GM12874 (cell line): ENCODE measurements around the gene COL5A1.

Source experiments
- CTCF ChIP-seq: IDR thresholded peaks from 2 replicates; pipeline ENCODE4 v1.5.1; 2011; ENCODE audit warnings: low read depth, mild to moderate bottlenecking, control low read depth, low read length, moderate library complexity; ENCODE audit not compliant: insufficient read depth

The COL5A1 gene

GRCh38 chr9:134628354-134628736, 13.3 kb upstream of the COL5A1 start:
- no peak for TF ChIP-seq CTCF

GRCh38 chr9:134629061-134629585, 12.5 kb upstream of the COL5A1 start:
- no peak for TF ChIP-seq CTCF

- TF ChIP-seq CTCF = no peak
These were observed 11.8 kb upstream of the COL5A1 start for GRCh38 chr9:134629586-134630392.

DNA sequence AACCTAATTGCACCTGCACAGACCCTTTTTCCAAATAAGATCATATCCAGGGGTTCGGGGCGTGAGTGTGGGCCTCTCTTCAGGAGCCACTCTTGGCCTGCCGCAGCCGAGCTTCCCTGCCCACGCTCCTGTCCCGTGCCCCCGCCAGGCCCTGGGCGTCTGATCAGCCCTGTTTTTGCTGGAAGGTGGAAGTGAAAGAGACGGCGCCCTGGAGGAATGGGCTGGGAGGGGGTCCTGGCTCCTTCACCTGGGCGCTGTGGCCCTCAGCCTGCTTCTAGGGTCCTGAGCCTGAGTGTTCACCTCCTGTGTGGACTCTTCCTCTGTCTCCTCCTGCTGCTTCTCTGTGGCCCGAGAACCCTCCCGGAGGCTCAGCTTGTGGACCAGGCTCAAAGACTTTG, 11.2 kb upstream of the COL5A1 start:
- no peak for TF ChIP-seq CTCF

DNA sequence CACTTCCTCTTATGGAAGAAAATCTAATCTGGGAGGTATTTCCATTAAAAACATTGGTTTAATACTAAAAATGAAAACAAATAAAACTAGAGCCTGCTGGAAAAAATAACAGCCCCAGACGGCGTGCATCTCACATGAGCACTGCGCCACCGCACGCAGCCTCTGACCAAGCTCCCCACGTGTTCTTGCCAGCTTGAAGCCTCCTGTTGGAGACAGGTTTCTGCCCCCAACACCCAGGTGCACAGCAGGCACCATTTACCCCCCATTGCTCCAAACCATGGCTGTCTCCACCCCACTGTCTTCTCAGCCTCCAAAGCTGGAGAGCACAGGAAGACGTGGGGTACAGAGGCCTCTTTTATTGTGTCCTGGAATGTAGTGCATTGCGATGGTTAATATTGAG, 10.7 kb upstream of the COL5A1 start:
- TF ChIP-seq CTCF = no peak

- no peak for TF ChIP-seq CTCF
These were observed 9.7 kb upstream of the COL5A1 start for GRCh38 chr9:134631881-134632280.

DNA sequence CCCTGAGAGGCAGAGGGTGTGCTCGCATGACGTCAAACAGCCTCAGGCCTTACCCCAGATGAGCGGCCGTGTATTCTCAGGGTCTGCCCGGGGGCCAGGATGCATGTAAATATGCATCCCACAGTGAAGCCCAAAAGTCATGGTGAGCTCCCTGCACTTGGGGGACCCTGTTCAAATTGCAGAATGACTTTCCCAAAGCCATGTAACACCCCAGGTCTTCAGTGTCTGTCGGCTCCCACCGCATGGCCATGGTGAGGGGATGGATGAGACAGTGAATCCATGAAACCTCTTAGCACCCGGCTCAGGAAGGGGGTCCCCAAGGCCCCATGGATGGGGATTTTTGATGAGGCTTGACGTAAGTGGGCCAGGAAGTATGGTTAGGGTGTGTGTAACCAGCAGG, 9.3 kb upstream of the COL5A1 start:
- TF ChIP-seq CTCF = no peak
